NCI-H526 (cell line): ENCODE data around the gene KRTAP2-1.
"Not testable (repeated sequence)": the region's sequence is repeated elsewhere in the genome, so short reads cannot be mapped to it uniquely, and the experiment has no call there.

Experiments used
- DNase-seq, 2 experiments: peaks; one replicate each; lab custom pipeline; 2025; lab: John Stamatoyannopoulos, UW

Gene KRTAP2-1

DNA sequence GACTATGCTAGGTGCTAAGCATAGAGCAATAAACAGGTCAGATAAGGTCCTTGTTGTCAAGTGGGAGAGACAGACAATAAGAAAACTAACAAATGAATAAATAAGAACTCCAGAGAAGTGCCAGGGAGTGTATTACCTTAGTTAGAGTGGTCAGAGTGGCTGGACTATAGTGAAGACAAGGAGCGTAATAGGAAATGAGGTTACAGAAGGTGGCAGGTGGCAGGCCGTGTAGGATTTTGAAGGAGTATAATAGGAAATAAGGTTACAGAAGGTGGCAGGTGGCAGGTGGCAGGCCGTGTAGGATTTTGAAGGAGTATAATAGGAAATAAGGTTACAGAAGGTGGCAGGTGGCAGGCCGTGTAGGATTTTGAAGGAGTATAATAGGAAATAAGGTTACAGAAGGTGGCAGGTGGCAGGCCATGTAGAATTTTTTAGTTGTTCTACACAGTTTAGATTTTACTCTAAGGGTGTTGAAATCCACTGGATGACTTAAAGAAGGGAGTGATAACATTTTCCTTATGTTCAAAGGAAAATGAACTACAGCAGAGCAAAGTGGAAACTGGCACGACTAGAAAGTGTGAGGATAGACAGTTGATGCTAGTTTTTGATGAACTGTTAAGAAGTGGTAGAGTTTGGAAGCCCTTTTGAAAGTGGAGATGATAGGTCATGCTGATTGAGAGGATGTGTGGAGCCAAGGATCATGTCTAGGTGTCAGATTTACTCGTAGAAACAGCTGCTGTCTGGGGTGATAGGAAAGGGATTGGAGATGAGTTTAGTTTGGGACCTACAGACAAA is 34.6 kb downstream of the KRTAP2-1 start:
- DNase-seq = no peak

DNA sequence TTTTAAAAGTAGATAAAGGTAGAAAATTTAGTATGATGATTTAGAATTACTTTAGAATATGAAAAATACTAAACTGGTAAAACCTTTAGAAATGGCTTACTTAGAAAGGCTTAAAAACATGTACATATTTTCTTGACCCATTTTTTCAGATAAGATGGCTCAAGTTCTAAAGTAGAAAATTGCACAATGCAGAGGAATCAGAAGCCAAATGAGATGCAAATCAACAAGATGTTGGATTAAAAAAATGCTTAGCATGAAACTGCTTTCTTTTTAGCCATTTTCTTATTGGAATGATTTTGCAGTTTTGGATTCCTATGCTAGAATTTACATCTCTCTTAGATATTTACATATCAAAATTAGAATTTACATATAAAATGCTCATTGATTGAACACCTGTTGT is 36.7 kb downstream of the KRTAP2-1 start:
- peak; percentile 33 to 63 for DNase-seq

DNA sequence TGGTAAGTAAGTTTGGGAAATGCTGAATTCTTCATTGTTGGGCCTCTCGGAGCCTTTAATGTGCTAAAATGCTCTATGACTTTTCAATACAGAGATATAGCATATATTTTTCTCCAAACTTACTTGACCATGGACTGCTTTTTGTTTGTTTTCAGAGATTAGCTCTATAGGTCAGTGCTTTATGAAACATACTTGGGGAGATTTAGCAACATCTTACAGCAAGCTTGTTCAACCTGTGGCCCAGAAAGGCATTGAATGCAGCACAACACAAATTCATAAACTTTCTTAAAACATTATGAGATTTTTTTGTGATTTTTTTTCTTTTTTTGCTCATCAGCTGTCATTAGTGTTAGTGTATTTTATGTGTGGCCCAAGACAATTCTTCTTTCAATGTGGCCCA is 37.2 kb downstream of the KRTAP2-1 start:
- no peak for DNase-seq

DNA sequence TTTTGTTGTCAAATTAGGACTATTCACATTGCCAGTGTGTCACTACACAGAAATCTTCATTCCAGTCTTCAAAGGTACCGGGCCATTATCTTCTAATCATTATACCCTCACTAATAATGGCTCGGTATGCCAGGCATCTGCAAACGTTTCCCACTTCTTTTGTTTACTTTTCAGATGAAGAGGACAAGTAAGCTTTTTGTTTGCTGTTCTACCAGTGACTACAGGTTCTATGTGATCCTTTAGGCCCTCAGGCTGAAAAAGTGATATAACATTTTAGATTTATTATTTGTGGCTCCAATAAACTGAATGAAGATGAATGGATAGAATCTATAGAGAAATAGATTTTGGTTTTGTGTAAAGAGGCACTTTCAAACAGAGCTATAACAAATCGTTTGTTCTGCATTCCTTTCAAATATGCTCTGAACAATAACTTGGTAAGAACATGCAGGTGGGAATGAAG is 37.8 kb downstream of the KRTAP2-1 start:
- peak; percentile 28 to 50 for DNase-seq

DNA sequence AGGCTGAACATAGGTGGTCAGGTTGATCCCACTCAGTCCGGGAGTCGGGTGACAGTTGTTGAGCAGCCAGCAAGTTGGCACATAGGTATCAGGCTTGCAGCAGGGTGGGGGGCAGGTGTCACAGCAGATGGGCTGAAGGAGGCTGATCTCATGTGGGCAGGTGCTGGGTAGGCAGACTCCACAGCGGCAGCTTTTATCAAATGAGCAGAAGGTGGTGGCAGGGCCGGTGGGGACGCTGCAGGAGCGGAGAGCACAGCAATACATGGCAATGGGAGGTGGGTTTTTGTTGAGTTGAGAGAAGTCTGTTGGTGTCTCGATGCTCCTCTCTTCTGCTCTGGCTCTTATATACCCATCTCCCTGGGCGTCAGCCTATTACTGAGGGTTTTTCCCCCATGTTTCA is 38.3 kb downstream of the KRTAP2-1 start, which contains the start of gene KRTAP3-1:
Gene KRTAP3-1 (minus strand): TSS at position 318 of the 400 bp plus-strand sequence. CDS start 54 bp downstream, at position 264.
- peak; percentile 36 to 80 for DNase-seq

DNA sequence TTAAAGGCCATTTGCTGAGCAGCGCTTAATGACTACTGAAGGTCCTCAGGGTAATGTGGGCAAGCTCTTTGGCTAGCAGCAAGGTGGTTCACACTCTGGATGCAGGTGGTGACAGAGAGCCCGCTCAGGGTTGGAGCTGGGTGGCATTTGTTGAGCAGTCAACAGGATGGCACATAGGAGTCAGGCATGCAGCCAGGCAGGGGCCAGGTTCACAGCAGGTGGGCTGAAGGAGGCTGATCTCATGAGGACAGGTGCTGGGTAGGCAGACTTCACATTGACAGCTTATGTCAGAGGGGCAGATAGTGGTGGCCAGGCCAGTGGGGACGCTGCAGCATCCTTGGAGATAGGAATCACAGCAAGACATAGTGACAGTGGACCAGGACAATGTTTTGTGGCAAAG is 42.7 kb downstream of the KRTAP2-1 start:
- DNase-seq = no peak

DNA sequence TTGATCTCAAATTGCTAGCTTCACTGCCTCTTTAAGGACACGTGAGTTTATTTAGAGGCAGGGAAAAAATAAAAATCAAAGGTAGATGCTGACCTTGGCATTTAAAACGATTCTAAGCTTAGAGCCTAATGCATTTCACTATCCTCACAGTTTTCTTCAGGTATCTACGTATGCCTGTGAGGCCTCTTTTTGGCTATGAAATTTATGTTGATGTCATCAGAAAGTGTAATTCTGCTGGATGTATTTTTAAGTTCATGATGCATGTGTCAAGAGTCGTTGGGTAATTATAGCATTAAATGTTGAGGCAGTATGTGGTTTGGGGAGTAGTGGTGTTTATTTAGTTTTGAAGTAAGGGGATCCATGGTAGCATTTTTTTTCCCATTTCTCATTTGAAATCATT is 43.2 kb downstream of the KRTAP2-1 start:
- DNase-seq = no peak

DNA sequence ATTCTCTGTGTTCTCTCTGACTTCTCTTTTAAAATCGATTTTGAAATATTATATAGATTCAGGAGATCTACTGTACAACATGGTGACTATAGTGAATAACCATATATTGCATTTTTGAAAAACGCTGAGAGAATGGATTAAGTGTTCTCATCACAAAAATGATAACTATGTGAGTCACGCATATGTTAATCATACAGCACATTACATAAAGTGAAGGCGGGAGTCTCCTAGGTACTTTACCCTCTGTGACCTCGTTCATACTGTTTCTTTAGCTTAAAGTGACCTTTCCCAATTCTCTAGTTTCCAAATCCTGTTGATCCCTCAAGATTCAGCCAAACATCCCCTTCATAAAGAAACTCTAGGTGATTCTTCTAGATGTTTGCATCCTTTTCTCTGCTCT is 44.3 kb downstream of the KRTAP2-1 start:
- no peak for DNase-seq

DNA sequence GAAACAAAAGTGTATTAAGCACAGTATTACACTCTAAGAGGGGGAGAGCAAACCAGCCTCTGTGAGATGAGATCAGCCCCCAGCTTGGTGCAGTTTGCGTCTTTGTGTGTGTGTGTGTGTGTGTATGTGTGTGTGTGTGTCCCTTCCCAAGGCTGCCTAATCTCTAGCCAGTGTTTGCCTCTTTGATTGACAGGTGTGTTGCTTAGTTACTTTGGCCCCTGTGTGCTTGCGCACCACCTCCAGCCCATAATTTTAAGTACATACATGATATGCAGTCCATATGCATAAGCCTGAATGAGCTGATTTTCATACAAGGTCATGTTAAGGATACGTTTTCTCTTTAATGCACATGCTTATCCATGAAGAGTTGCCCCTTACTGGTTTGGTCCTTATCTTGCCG is 45.3 kb downstream of the KRTAP2-1 start:
- peak; percentile 57 to 58 for DNase-seq

DNA sequence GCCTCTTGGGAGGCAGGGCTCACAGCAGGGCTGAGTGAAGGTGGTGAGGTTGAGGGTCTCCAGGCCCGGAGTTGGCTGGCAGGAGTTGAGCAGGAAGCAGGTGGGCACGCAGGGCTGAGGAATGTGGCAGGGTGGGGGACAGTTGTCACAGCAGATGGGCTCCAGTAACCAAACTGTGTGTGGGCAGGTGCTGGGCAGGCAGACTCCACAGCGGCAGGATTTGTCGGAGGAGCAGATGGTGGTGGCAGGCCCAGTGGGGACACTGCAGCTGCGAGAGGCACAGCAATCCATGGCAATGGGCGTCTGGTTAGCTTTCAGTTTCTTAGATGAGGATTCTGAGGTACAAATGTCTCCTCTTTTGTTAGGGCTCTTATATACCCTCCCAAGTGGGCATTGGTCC is 47.6 kb downstream of the KRTAP2-1 start, which contains the start of gene KRTAP3-2:
Gene KRTAP3-2 (minus strand): TSS at position 344 of the 400 bp plus-strand sequence. CDS start 53 bp downstream, at position 291.
- not testable (repeated sequence) for DNase-seq

DNA sequence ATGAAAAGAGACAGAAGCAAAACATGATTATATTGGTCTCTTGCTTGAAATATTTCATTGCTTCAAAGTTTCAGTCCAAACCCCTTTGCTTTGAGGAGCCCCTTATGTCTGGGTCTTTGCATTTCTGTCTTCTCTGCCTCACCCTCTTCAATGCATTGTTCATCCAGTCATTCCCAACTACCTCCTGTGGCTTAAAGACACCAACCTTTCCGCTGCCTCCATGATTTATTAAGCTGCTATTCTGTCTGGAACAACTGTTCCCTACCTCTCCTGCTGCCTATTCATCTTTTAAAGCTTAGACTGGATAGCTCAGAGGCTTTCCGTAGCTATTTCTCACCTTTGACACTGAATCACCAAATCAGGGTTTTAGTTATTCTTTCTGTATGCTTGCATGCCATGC is 49.8 kb downstream of the KRTAP2-1 start:
- no peak for DNase-seq

DNA sequence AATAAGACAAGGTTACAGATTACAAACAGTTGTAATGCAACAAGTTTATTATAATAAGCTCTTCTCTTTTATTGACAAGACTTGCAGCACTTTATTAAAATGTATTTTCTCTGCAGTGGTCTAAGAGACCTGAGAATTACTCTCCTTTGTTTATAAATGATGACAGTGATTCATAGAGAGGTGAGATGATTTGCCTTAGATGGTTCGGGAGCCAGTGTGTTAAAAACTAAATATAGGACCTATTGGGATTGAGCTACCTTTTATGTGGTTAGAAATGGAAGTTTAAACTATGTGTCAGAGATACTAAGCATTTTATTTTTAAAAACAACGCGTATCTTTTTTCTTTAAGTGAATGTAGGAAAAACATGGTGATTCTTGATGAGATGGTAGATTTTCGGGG is 50.3 kb downstream of the KRTAP2-1 start:
- DNase-seq = no peak
